A549 treated with Hydrocortisone at 1 μM for 4 hours (cell line): ENCODE results near the gene TYW1. TPM values are rescaled to one million over a fixed set of nuclear protein-coding genes. Genes with fewer than 3 reads are reported as not detected.

Experiments
- total RNA-seq: library from RNA; stranded (reverse); fragments of 200-300 nt; extraction: Qiagen RNA extraction; gene quantifications from 5 replicates; pipeline ENCODE4 v1.2.3, GENCODE V29; 2022

Gene TYW1
- total RNA-seq, result 13.8 to 17.3 TPM (median 14.7 TPM) in 5 replicates

GRCh38 chr7:66996444-66997191 lies at the start of gene TYW1:
TSS of gene TYW1 (plus strand) at chr7:66996833. CDS start at chr7:66996979, 146 bp downstream.

GRCh38 chr7:66995050-66995776 lies 1.4 kb upstream of the TYW1 start, which contains the start of gene SBDS:
TSS of gene SBDS (minus strand) at chr7:66995586. CDS start at chr7:66995417, 169 bp downstream.

Other genes with a start within 250 kb of the TYW1 start
- gene TMEM248, start 75.6 kb upstream of the TYW1 start, total RNA-seq, result 76.0 to 93.2 TPM (median 87.5 TPM) in 5 replicates
- gene SBDS, start 1.2 kb upstream of the TYW1 start, total RNA-seq, result 106 to 125 TPM (median 112 TPM) in 5 replicates